CD4-positive, alpha-beta T cell treated with Interleukin-21 for 1 hour (primary cell): Measurements from ENCODE around the gene XKR7.
"Not testable (repeated sequence)": the region's sequence is repeated elsewhere in the genome, so short reads cannot be mapped to it uniquely, and the experiment has no call there.

Experiments used
- DNase-seq: peaks from one replicate; pipeline ENCODE4 v3.0.0-alpha.2; 2020

The XKR7 gene, protein sequence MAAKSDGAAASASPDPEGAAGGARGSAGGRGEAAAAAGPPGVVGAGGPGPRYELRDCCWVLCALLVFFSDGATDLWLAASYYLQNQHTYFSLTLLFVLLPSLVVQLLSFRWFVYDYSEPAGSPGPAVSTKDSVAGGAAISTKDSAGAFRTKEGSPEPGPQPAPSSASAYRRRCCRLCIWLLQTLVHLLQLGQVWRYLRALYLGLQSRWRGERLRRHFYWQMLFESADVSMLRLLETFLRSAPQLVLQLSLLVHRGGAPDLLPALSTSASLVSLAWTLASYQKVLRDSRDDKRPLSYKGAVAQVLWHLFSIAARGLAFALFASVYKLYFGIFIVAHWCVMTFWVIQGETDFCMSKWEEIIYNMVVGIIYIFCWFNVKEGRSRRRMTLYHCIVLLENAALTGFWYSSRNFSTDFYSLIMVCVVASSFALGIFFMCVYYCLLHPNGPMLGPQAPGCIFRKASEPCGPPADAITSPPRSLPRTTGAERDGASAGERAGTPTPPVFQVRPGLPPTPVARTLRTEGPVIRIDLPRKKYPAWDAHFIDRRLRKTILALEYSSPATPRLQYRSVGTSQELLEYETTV

GRCh38 chr20:31967830-31968249, at the start of gene XKR7:
TSS of gene XKR7 (plus strand) at chr20:31968151. CDS start at chr20:31968176, 25 bp downstream.
- no peak for DNase-seq

DNA sequence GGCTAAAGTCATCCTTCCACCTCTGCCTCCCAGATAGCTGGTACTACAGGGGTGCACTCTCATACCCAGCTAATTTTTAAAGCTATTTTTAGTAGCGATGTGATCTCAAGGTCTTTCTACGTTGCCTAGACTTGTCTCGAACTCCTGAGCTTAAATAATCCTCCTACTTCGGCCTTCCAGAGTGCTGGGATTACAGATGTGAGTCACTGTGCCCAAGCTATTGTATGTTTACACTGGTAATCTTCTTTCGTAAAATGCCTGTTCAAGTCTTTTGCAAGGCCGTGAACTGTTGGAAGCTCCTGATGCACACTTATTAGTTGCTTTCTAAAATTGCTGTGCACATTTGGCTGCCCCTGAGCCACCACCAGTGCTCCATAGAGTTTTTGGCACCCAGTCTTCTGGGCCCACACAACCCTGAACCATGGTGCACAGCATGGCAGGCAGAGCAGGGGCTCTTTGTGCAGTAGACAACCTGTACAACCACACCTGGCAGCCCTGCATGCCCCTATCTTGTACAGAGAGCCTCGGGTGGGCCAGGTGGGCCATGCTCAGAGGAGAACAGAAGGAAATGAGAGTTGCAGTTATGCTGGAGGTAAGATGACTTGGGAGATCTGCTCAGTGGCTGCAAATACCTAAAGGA, 49.4 kb upstream of the XKR7 start:
- DNase-seq = no peak

- DNase-seq = no peak
These were observed 48.4 kb upstream of the XKR7 start for GRCh38 chr20:31919410-31920155.

DNA sequence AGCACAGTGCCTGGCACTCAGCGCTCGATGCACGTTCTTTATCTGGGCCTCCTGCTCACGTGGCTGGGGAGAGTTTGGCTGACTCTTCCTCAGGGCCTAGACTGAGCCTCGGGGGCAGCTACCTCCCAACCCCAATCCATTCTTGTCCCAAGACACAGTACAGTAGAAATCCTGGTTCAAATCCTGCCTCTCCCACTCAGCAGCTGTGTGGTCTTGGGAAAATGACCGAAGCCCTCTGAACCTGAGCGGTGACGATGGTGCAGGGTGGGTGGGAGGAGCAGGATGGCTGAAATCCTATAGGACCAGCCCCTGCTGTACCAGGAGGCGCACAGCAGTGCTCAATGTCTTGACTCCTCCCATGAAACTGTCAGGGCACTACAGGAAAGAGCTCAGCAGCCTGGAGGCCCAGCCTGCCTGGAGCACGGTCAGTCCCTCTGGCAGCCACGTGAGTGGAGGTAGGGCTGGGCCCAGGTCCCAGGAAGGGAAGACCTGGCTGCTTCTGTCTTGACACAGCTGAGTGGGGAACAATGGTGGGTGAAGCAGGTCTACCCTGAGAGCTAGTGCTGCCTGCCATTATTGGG, 47.6 kb upstream of the XKR7 start:
- no peak for DNase-seq

DNA sequence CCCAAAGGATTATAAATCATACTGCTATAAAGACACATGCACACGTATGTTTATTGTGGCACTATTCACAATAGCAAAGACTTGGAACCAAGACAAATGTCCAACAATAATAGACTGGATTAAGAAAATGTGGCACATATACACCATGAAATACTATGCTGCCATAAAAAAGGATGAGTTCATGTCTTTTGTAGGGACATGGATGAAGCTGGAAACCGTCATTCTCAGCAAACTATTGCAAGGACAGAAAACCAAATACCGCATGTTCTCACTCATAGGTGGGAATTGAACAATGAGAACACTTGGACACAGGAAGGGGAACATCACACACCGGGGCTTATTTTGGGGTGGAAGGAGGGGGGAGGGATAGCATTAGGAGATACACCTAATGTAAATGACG, 46.5 kb upstream of the XKR7 start:
- not testable (repeated sequence) for DNase-seq

GRCh38 chr20:31922181-31922580, 45.8 kb upstream of the XKR7 start:
- no peak for DNase-seq

DNA sequence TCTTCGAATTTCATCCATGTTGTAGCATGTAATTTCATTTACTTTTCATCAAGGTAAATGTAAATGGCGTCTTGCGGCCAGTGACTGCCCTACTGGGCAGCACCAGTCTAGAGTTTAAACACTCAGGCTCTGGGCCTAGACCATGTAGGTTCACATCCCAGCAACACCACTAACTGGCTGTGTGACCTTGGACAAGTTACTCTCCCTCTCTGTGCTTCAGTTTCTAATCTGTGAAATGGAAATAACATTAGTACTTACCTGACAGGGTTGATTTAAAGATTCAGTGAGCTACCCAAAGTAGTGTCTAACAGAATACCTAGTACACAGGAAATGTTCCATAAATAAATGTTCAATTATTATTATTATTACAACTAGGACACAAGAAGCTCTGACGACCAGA, 45.4 kb upstream of the XKR7 start:
- DNase-seq = no peak

GRCh38 chr20:31923388-31924331, 44.3 kb upstream of the XKR7 start:
- no peak for DNase-seq

- no peak for DNase-seq
These were observed 43.4 kb upstream of the XKR7 start for GRCh38 chr20:31924561-31924960.

GRCh38 chr20:31925631-31926030, 42.3 kb upstream of the XKR7 start:
- DNase-seq = no peak

- DNase-seq = no peak
These were observed 41.5 kb upstream of the XKR7 start for GRCh38 chr20:31926493-31926892.

- no peak for DNase-seq
These were observed 40.3 kb upstream of the XKR7 start for GRCh38 chr20:31927627-31928159.

- not testable (repeated sequence) for DNase-seq
These were observed 38.3 kb upstream of the XKR7 start for GRCh38 chr20:31929631-31930030.

- DNase-seq = no peak
These were observed 37.2 kb upstream of the XKR7 start for GRCh38 chr20:31930779-31931178.

DNA sequence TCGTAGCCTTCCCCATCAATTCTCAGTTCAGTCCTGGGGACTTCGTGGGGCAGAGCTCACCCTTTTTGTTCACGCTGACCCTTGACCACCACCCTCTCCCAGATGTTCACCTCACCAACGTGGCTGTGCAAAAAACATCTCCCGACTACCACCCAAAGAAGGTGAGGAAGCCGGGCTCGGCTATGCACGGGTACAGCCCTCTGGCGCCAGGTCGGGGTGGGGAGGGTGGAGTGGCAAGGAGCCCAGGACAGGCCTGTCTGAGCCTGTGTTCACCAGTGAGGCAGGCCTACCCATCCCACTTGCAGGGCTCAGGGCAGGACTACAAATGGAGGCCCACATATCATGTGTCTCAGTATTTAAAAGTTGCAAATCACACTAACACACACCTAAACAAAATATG, 34.3 kb upstream of the XKR7 start:
- no peak for DNase-seq

DNA sequence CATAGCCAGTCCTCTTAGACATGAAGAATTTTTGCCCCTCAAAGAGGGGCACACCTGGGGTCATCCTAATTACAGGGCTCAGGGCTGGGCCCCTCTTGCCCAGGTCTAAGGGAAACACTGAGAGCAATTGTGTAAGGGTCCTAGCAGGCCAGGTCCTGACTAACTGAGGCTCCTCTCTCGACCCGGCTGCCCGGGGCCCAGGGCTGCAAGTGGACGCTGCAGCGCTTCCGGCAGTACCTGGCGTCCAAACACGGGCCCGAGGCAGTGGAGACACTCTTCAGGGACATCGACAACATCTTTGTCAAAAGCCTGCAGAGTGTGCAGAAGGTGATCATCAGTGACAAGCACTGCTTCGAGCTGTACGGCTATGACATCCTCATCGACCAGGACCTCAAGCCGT, 33.5 kb upstream of the XKR7 start:
- no peak for DNase-seq

DNA sequence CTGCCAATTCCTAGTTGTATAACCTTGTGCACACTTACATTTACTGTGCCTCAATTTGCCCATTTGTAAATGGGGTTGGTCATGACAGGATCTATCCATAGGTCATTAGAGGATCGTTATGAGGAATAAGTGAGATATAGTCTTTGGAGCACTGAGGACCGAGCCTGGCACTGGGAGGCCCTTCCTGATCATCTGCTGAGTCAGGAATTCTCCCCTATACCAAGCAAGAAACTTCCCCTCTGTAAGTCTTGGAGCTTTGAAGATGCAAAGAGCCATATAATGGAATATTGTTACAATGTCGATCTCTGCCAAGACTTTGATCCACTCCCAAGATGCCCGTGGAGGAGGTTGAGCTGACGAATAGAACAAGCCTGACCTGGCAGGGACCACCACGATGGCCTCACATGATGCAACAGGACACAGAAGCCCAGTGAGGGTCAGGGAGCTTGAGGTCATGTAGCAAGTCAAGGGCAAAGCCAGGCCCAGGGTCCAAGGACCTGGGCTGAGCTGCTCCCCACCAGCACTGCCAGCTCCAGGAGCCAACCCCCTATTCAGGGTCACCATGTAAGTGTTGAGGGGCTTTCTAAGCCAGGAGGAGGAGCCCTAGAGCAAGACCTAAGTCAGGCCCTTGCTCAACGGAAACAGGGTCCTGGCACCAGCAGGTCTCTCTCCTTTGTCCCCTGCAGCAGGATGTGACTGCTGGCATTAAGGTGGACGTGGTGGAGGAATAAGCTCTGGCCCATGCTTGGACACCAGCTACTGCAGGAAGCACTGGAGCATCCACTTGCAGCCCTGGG, 32.8 kb upstream of the XKR7 start:
- DNase-seq = no peak

DNA sequence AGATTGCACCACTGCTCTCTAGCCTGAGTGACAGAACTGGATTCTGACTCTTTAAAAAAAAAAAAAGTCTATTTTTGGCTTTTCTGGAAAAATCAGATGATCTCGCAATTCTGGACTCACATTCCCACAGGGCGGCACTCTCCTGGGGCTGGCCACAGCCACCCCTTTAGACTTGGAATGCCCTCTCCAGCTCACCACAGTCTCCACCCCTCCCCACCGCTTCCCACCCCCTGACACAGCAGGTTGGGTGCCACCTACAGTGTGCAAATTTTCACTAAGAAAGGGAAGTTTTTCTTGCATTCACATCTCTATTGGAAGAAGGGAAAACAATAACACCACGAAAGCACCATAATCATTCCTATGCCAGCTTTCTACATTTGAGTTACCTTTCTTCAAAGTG, 31.5 kb upstream of the XKR7 start:
- DNase-seq = no peak

- DNase-seq = no peak
These were observed 30.1 kb upstream of the XKR7 start for GRCh38 chr20:31937820-31938219.

GRCh38 chr20:31939661-31940060, 28.3 kb upstream of the XKR7 start:
- no peak for DNase-seq

DNA sequence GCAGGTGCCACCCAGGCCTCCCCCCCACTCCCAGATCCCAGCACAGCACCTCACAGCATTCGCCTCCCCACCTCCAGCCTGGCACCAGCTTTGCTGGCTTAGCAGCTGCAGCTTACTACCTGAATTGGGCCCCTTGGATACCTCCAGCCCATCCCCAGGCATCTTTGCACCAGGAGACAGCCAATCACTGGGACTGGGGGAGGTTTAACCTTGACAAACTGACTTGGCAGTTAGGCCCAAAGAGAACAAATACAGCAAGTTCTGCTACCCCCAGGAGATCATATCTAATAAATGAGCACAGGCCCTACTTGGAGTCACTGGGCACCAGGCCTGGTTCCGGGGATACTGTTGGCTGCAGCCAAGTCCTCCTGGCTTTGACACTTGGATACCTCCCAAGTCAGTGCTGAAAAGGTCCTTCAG, 24.9 kb upstream of the XKR7 start:
- DNase-seq = no peak
